IPS-18c (cell line): Measurements from ENCODE around the gene NECAP2.

Experiments
- H3K4me3 ChIP-seq: 2 replicates; pipeline ENCODE4 v1.7.0; 2013; ENCODE audit warnings: low read depth, mild to moderate bottlenecking, low read length, moderate library complexity; ENCODE audit not compliant: insufficient read depth
- H3K9me3 ChIP-seq: one replicate; pipeline ENCODE4 v1.6.1; 2013; ENCODE audit warnings: mild to moderate bottlenecking, low read length, moderate library complexity; ENCODE audit not compliant: control insufficient read depth, insufficient read depth

NECAP2 gene

GRCh38 chr1:16420424-16421118 is 20.0 kb upstream of the NECAP2 start:
- Histone ChIP-seq H3K9me3 (no peaks in the 10 kb centered on the region), H3K4me3 (no peak overlapping the region)

- no peak overlapping the region for H3K4me3 ChIP-seq
- no peaks in the 10 kb centered on the region for H3K9me3 ChIP-seq
Measured at GRCh38 chr1:16421201-16421600, 19.3 kb upstream of the NECAP2 start.

- Histone ChIP-seq H3K4me3 (no peak overlapping the region), H3K9me3 (no peaks in the 10 kb centered on the region)
Measured at GRCh38 chr1:16422041-16422440, 18.5 kb upstream of the NECAP2 start.

- Histone ChIP-seq H3K4me3 (no peak overlapping the region), H3K9me3 (no peaks in the 10 kb centered on the region)
Measured at GRCh38 chr1:16425125-16426025, 15.1 kb upstream of the NECAP2 start.

GRCh38 chr1:16430606-16431005 is 9.9 kb upstream of the NECAP2 start:
- no peaks in the 10 kb centered on the region for H3K9me3 ChIP-seq
- H3K4me3 ChIP-seq, result no peak overlapping the region

- H3K4me3 ChIP-seq, result no peak overlapping the region
- H3K9me3 ChIP-seq, result no peaks in the 10 kb centered on the region
Measured at GRCh38 chr1:16433030-16433429, 7.5 kb upstream of the NECAP2 start.

GRCh38 chr1:16434007-16434406 is 6.5 kb upstream of the NECAP2 start:
- Histone ChIP-seq H3K4me3 (no peak overlapping the region), H3K9me3 (no peaks in the 10 kb centered on the region)

- no peak overlapping the region for H3K4me3 ChIP-seq
- H3K9me3 ChIP-seq, result no peaks in the 10 kb centered on the region
Measured at GRCh38 chr1:16434501-16434900, 6.0 kb upstream of the NECAP2 start.

- H3K9me3 ChIP-seq, result no peaks in the 10 kb centered on the region
- H3K4me3 ChIP-seq, result no peak within 1 kb of the TSS
Measured at GRCh38 chr1:16436946-16437474, 3.5 kb upstream of the NECAP2 start, which contains the start of gene SPATA21. Gene SPATA21, minus strand, starts transcription at chr1:16437424. Its CDS starts 6,053 bp downstream, at chr1:16431371.

- Histone ChIP-seq H3K4me3 (no peak overlapping the region), H3K9me3 (no peaks in the 10 kb centered on the region)
Measured at GRCh38 chr1:16438516-16438915, 2.0 kb upstream of the NECAP2 start.

GRCh38 chr1:16438924-16439323 is 1.6 kb upstream of the NECAP2 start:
- no peaks in the 10 kb centered on the region for H3K9me3 ChIP-seq
- no peak overlapping the region for H3K4me3 ChIP-seq

- no peaks in the 10 kb centered on the region for H3K9me3 ChIP-seq
- H3K4me3 ChIP-seq, result peak overlapping the region; percentile 98; the same call in 1 of the 2 replicates
Measured at GRCh38 chr1:16440131-16440469, 424 bp upstream of the NECAP2 start.

GRCh38 chr1:16441282-16441665 is 750 bp downstream of the NECAP2 start:
- H3K4me3 ChIP-seq, result peak overlapping the region; percentile 98
- no peaks in the 10 kb centered on the region for H3K9me3 ChIP-seq

GRCh38 chr1:16442265-16442664 is 1.7 kb downstream of the NECAP2 start:
- Histone ChIP-seq H3K9me3 (no peaks in the 10 kb centered on the region), H3K4me3 (no peak overlapping the region)

GRCh38 chr1:16442941-16443340 is 2.4 kb downstream of the NECAP2 start:
- Histone ChIP-seq H3K4me3 (no peak overlapping the region), H3K9me3 (no peaks in the 10 kb centered on the region)

- Histone ChIP-seq H3K4me3 (no peak overlapping the region), H3K9me3 (no peaks in the 10 kb centered on the region)
Measured at GRCh38 chr1:16443975-16444770, 3.6 kb downstream of the NECAP2 start.

- Histone ChIP-seq H3K4me3 (no peak overlapping the region), H3K9me3 (no peaks in the 10 kb centered on the region)
Measured at GRCh38 chr1:16445052-16445451, 4.5 kb downstream of the NECAP2 start.
